Measurements from ENCODE around the gene PRKCA. TPM values are rescaled to one million over a fixed set of nuclear protein-coding genes. Genes with fewer than 3 reads are reported as not detected.

Gene PRKCA
- total RNA-seq, 1 experiment from 2014 or later = 29.5 TPM

GRCh38 chr17:66308856-66309255 is 6.4 kb downstream of the PRKCA start:
- ChIA-PET CTCF (interaction anchor here (2.2 kb wide), 1 partner anchor 95 kb away, joined by 8 read pairs; no protein-coding TSS in a partner anchor), POLR2A (no interaction called here)
- H3K27me3 Mint-ChIP-seq (ENCODE audit: low read depth) = peaks cover 5% of the 10 kb centered on the region
- 0 out of 2 replicates have a peak, but pooled peaks cover 3% of the 10 kb centered on the region for H3K9me3 Mint-ChIP-seq
- no peak for ATAC-seq
- H3K4me3 Mint-ChIP-seq = no peak overlapping the region
- TF ChIP-seq NFYB (CRISPR knock-in tag; conservative IDR thresholded peaks at IDR 0.05; ENCODE audit: low read depth) (no peak), TEAD4 (CRISPR knock-in tag; IDR thresholded peaks at IDR 0.05) (no peak), ZNF281 (CRISPR knock-in tag; IDR thresholded peaks at IDR 0.05) (no peak), JAZF1 (CRISPR knock-in tag; IDR thresholded peaks at IDR 0.05) (no peak), SMAD4 (CRISPR knock-in tag; IDR thresholded peaks at IDR 0.05) (no peak), NFE2L1 (CRISPR knock-in tag; IDR thresholded peaks at IDR 0.05) (no peak), NR1H2 (CRISPR knock-in tag; IDR thresholded peaks at IDR 0.05) (no peak), TEAD1 (CRISPR knock-in tag; IDR thresholded peaks at IDR 0.05) (no peak), GRHL2 (CRISPR knock-in tag; IDR thresholded peaks at IDR 0.05; ENCODE audit: insufficient replicate concordance, severe bottlenecking) (no peak)
- TF ChIP-seq, protein P1, sequence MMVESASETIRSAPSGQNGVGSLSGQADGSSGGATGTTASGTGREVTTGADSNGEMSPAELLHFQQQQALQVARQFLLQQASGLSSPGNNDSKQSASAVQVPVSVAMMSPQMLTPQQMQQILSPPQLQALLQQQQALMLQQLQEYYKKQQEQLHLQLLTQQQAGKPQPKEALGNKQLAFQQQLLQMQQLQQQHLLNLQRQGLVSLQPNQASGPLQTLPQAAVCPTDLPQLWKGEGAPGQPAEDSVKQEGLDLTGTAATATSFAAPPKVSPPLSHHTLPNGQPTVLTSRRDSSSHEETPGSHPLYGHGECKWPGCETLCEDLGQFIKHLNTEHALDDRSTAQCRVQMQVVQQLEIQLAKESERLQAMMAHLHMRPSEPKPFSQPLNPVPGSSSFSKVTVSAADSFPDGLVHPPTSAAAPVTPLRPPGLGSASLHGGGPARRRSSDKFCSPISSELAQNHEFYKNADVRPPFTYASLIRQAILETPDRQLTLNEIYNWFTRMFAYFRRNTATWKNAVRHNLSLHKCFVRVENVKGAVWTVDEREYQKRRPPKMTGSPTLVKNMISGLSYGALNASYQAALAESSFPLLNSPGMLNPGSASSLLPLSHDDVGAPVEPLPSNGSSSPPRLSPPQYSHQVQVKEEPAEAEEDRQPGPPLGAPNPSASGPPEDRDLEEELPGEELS (CRISPR knock-in tag; IDR thresholded peaks at IDR 0.05) = no peak
- peaks cover 53% of the 10 kb centered on the region for H3K4me1 Mint-ChIP-seq
- H3K27ac Mint-ChIP-seq = no peak overlapping the region
- H3K36me3 Mint-ChIP-seq = peaks cover 12% of the 10 kb centered on the region
- no peak for DNase-seq (ENCODE audit: low spot score)

GRCh38 chr17:66309793-66310192 is 7.4 kb downstream of the PRKCA start:
- no peak for TF ChIP-seq ELF4 (CRISPR knock-in tag; IDR thresholded peaks at IDR 0.05; ENCODE audit: low read depth)
- no peak for TF ChIP-seq NFYB (CRISPR knock-in tag; conservative IDR thresholded peaks at IDR 0.05; ENCODE audit: low read depth)
- no peak for TF ChIP-seq KAT7 (CRISPR knock-in tag; IDR thresholded peaks at IDR 0.05; ENCODE audit: borderline replicate concordance)
- TF ChIP-seq MYBL2 (CRISPR knock-in tag; IDR thresholded peaks at IDR 0.05) = no peak
- TF ChIP-seq RORB (CRISPR knock-in tag; IDR thresholded peaks at IDR 0.05) = no peak
- no peak for TF ChIP-seq E2F5 (CRISPR knock-in tag; IDR thresholded peaks at IDR 0.05)
- TF ChIP-seq SOX15 (CRISPR knock-in tag; IDR thresholded peaks at IDR 0.05) = no peak
- TF ChIP-seq, protein P2, sequence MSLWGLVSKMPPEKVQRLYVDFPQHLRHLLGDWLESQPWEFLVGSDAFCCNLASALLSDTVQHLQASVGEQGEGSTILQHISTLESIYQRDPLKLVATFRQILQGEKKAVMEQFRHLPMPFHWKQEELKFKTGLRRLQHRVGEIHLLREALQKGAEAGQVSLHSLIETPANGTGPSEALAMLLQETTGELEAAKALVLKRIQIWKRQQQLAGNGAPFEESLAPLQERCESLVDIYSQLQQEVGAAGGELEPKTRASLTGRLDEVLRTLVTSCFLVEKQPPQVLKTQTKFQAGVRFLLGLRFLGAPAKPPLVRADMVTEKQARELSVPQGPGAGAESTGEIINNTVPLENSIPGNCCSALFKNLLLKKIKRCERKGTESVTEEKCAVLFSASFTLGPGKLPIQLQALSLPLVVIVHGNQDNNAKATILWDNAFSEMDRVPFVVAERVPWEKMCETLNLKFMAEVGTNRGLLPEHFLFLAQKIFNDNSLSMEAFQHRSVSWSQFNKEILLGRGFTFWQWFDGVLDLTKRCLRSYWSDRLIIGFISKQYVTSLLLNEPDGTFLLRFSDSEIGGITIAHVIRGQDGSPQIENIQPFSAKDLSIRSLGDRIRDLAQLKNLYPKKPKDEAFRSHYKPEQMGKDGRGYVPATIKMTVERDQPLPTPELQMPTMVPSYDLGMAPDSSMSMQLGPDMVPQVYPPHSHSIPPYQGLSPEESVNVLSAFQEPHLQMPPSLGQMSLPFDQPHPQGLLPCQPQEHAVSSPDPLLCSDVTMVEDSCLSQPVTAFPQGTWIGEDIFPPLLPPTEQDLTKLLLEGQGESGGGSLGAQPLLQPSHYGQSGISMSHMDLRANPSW (CRISPR knock-in tag; conservative IDR thresholded peaks at IDR 0.05; ENCODE audit: low read depth) = no peak
- no peak for TF ChIP-seq ESRRA (CRISPR knock-in tag; IDR thresholded peaks at IDR 0.05; ENCODE audit: borderline replicate concordance)
- peaks cover 12% of the 10 kb centered on the region for H3K36me3 Mint-ChIP-seq
- peaks cover 43% of the 10 kb centered on the region for H3K4me1 Mint-ChIP-seq
- CTCF ChIA-PET = interaction anchor here (0.7 to 2.2 kb wide), 25 partner anchors 9 to 1197 kb away, joined by 3 to 13 read pairs (median 4); no protein-coding TSS in a partner anchor
- 0 out of 2 replicates have a peak, but pooled peaks cover 3% of the 10 kb centered on the region for H3K9me3 Mint-ChIP-seq
- peak overlapping the region; percentile 22 for H3K27ac Mint-ChIP-seq
- POLR2A ChIA-PET = no interaction called here
- no peak for DNase-seq (ENCODE audit: low spot score)
- ATAC-seq = peak; percentile 40
- H3K27me3 Mint-ChIP-seq (ENCODE audit: low read depth) = no peaks in the 10 kb centered on the region
- H3K4me3 Mint-ChIP-seq = no peak overlapping the region

All from WTC11 (cell line).